ENCODE measurements around the gene CHST15. TPM values are rescaled to one million over a fixed set of nuclear protein-coding genes. Genes with fewer than 3 reads are reported as not detected.

The CHST15 gene
- total RNA-seq, 1 experiment from 2014 or later = 17.1 TPM

GRCh38 chr10:124065382-124066125 lies 27.8 kb downstream of the CHST15 start:
- TF ChIP-seq CTCF (conservative IDR thresholded peaks at IDR 0.05; ENCODE audit: low read depth, low read length) (no peak), EZH2 (IDR thresholded peaks at IDR 0.05; ENCODE audit: low read length, unreplicated experiment) (no peak), EZH2phosphoT487 (IDR thresholded peaks at IDR 0.05; ENCODE audit: borderline replicate concordance, low read length) (no peak)
- peak; percentile 13 for DNase-seq
- H3K36me3 ChIP-seq (ENCODE audit: low read depth, low read length) = no peaks in the 10 kb centered on the region
- no peak for ATAC-seq
- ChIA-PET CTCF (no interaction called here), POLR2A (ENCODE audit: unreplicated experiment) (no interaction called here)
- no peak overlapping the region for H3K27ac ChIP-seq (ENCODE audit: low read length)
- peaks cover 15% of the 10 kb centered on the region; the same call in 1 of the 2 replicates for H3K79me2 ChIP-seq (ENCODE audit: low read length)
- H3K9me2 ChIP-seq (replicated peaks; ENCODE audit: low read length) = no peaks in the 10 kb centered on the region
- H2AFZ ChIP-seq (ENCODE audit: low read length) = no peak overlapping the region
- H3K4me1 ChIP-seq (ENCODE audit: insufficient read depth, low read length) = peaks cover 29% of the 10 kb centered on the region
- H4K20me1 ChIP-seq (ENCODE audit: low read length) = no peaks in the 10 kb centered on the region
- no peak overlapping the region for H3K9ac ChIP-seq (ENCODE audit: low read length)
- intact Hi-C loops (cut with micrococcal nuclease) = loop anchor here (2.0 kb wide), 1 partner anchor 25 kb away; no protein-coding TSS in a partner anchor
- no TSS peak for BruUV-seq (replicated peaks)
- H3F3A ChIP-seq (ENCODE audit: low read length, unreplicated experiment) = no peaks in the 10 kb centered on the region
- no peaks in the 10 kb centered on the region for H3K27me3 ChIP-seq (ENCODE audit: low read length)
- no peak overlapping the region for H3K4me3 ChIP-seq (ENCODE audit: low read length)
- peak overlapping the region; percentile 84; the same call in 1 of the 2 replicates for H3K4me2 ChIP-seq (ENCODE audit: low read length)
- H3K9me3 ChIP-seq (ENCODE audit: low read length) = no peaks in the 10 kb centered on the region

GRCh38 chr10:124064676-124065075 lies 28.7 kb downstream of the CHST15 start:
- intact Hi-C loops (cut with micrococcal nuclease) = loop anchor here (2.0 to 5.0 kb wide), 2 partner anchors 26 to 43 kb away; no protein-coding TSS in a partner anchor
- H3K27me3 ChIP-seq (ENCODE audit: low read length) = no peaks in the 10 kb centered on the region
- ATAC-seq (no peak), DNase-seq (no peak)
- no peaks in the 10 kb centered on the region for H3F3A ChIP-seq (ENCODE audit: low read length, unreplicated experiment)
- no peaks in the 10 kb centered on the region for H3K36me3 ChIP-seq (ENCODE audit: low read depth, low read length)
- peaks cover 13% of the 10 kb centered on the region; the same call in 1 of the 2 replicates for H3K79me2 ChIP-seq (ENCODE audit: low read length)
- no peak overlapping the region for H3K9ac ChIP-seq (ENCODE audit: low read length)
- H3K4me1 ChIP-seq (ENCODE audit: insufficient read depth, low read length) = peaks cover 29% of the 10 kb centered on the region
- H3K4me3 ChIP-seq (ENCODE audit: low read length) = no peak overlapping the region
- ChIA-PET POLR2A (ENCODE audit: unreplicated experiment) (interaction anchor here (0.7 kb wide), 1 partner anchor 21 kb away, joined by 6 read pairs; no protein-coding TSS in a partner anchor), CTCF (interaction anchor here (0.6 kb wide), 1 partner anchor 29 kb away, joined by 4 read pairs; no protein-coding TSS in a partner anchor)
- H4K20me1 ChIP-seq (ENCODE audit: low read length) = no peaks in the 10 kb centered on the region
- peak overlapping the region; percentile 93 for H3K27ac ChIP-seq (ENCODE audit: low read length)
- H3K9me3 ChIP-seq (ENCODE audit: low read length) = no peaks in the 10 kb centered on the region
- no peak overlapping the region for H2AFZ ChIP-seq (ENCODE audit: low read length)
- no peaks in the 10 kb centered on the region for H3K9me2 ChIP-seq (replicated peaks; ENCODE audit: low read length)
- peak overlapping the region; percentile 84 for H3K4me2 ChIP-seq (ENCODE audit: low read length)
- TF ChIP-seq CTCF (conservative IDR thresholded peaks at IDR 0.05; ENCODE audit: low read depth, low read length) (no peak), EZH2 (IDR thresholded peaks at IDR 0.05; ENCODE audit: low read length, unreplicated experiment) (no peak), EZH2phosphoT487 (IDR thresholded peaks at IDR 0.05; ENCODE audit: borderline replicate concordance, low read length) (no peak)
- no TSS peak for BruUV-seq (replicated peaks)

Data from PC-3 (cell line).